ENCODE measurements around the gene ELP5.
"Not testable (repeated sequence)": the region's sequence is repeated elsewhere in the genome, so short reads cannot be mapped to it uniquely, and the experiment has no call there.

Gene ELP5

GRCh38 chr17:7241783-7242716 is 10.0 kb upstream of the ELP5 start, which contains the start of gene GABARAP:
TSS of gene GABARAP (minus strand) at chr17:7242449. CDS start at chr17:7242330, 119 bp downstream.
- ATAC-seq (ENCODE audit: low read depth) = 0 out of 3 replicates have a peak, but pooled peaks have one; percentile 6
- Histone ChIP-seq H3K36me3 (ENCODE audit: low read depth) (peaks cover 43% of the 10 kb centered on the region), H3K4me3 (ENCODE audit: severe bottlenecking) (peak within 1 kb of the TSS; percentile 72), H3K9me3 (ENCODE audit: severe bottlenecking) (no peaks in the 10 kb centered on the region), H3K27me3 (ENCODE audit: insufficient read depth, poor library complexity, severe bottlenecking) (no peaks in the 10 kb centered on the region), H3K27ac (ENCODE audit: poor library complexity, severe bottlenecking) (peak within 1 kb of the TSS; percentile 74), H3K4me1 (ENCODE audit: insufficient read depth, poor library complexity, severe bottlenecking) (no peaks in the 10 kb centered on the region)
- no peak for DNase-seq (ENCODE audit: low spot score)
- no peak for TF ChIP-seq CTCF (IDR thresholded peaks at IDR 0.05; ENCODE audit: poor library complexity, severe bottlenecking)

DNA sequence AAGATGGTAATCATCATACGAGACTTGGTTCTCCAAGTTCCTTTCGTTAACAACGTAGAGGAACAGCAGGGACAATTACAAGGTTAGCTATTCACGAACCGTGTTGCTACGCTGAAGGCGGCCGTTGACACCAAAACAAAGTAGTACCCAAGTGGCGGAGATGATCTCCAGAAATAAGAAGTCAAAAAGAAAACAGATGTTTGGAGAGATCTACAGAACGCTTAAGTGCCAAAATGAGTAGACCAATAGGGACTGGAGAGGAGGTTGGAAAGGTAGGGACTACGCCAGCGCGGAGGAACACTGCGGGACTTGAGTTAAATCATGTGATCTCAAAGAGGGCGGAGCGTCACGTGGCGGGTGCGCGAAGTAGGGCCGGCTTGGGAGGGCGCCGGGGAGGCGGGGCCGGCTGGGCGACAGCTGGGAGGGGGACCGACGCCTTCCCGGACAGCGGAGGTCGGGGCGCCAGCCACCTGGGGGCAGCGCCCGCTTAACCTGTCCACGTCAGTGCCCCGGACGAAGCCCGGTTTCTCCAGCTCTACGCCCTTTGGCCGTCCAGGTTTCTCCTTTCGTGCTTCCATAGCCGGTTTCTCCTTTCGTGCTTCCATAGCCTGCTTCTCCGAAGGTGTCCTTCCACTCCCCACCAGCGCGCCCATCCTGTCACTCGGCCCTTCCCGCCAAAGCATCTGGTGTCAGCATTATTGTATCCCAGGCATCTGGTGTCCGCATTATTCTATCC is 9.1 kb upstream of the ELP5 start:
- DNase-seq (ENCODE audit: low spot score) (peak; percentile 94), ATAC-seq (ENCODE audit: low read depth) (peak; percentile 35)
- H3K4me3 ChIP-seq (ENCODE audit: severe bottlenecking) = peak overlapping the region; percentile 72
- no peaks in the 10 kb centered on the region for H3K4me1 ChIP-seq (ENCODE audit: insufficient read depth, poor library complexity, severe bottlenecking)
- peaks cover 40% of the 10 kb centered on the region for H3K36me3 ChIP-seq (ENCODE audit: low read depth)
- no peaks in the 10 kb centered on the region for H3K27me3 ChIP-seq (ENCODE audit: insufficient read depth, poor library complexity, severe bottlenecking)
- peak; percentile 5 for TF ChIP-seq CTCF (IDR thresholded peaks at IDR 0.05; ENCODE audit: poor library complexity, severe bottlenecking)
- peak overlapping the region; percentile 74 for H3K27ac ChIP-seq (ENCODE audit: poor library complexity, severe bottlenecking)
- no peaks in the 10 kb centered on the region for H3K9me3 ChIP-seq (ENCODE audit: severe bottlenecking)

DNA sequence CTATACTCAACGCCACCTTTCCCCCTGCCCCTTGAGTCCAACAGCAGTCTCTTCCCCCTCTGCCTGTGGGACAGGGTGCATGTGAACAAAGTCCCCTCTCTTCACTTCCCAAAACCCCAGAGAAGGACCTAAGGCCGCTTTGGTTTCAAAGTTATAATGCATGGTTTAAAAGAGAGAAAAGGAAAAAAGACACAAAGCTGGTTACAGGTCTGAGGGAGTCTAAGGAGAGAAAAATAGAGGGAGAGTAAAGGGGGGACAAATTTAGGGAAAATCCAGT is 8.6 kb upstream of the ELP5 start:
- DNase-seq (ENCODE audit: low spot score) (no peak), ATAC-seq (ENCODE audit: low read depth) (no peak)
- Histone ChIP-seq H3K36me3 (ENCODE audit: low read depth) (peaks cover 40% of the 10 kb centered on the region), H3K4me1 (ENCODE audit: insufficient read depth, poor library complexity, severe bottlenecking) (no peaks in the 10 kb centered on the region), H3K27ac (ENCODE audit: poor library complexity, severe bottlenecking) (peak overlapping the region; percentile 74), H3K27me3 (ENCODE audit: insufficient read depth, poor library complexity, severe bottlenecking) (no peaks in the 10 kb centered on the region), H3K4me3 (ENCODE audit: severe bottlenecking) (peak overlapping the region; percentile 72), H3K9me3 (ENCODE audit: severe bottlenecking) (no peaks in the 10 kb centered on the region)
- TF ChIP-seq CTCF (IDR thresholded peaks at IDR 0.05; ENCODE audit: poor library complexity, severe bottlenecking) = no peak

DNA sequence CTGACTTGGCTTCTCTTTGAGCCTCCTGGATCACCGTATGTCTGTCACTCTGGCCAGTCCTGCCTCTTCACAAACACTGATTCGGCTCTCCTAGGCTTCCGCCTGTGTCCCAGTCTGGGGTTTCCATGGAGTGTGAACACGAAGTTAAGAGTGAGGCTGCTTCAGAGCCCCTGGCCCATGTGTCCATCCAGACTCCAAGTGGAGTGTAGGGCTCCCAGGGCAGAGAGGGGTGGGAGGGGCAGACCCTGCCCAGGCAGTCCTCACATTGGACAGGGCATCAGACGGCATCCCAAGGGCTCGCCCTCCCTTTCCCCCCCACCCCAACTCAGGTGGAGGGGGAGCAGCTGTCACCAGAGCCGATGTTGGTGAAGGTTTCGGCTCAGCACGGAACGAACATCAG is 8.2 kb upstream of the ELP5 start:
- H3K27ac ChIP-seq (ENCODE audit: poor library complexity, severe bottlenecking) = peak overlapping the region; percentile 74
- not testable (repeated sequence) for H3K4me3 ChIP-seq (ENCODE audit: severe bottlenecking)

DNA sequence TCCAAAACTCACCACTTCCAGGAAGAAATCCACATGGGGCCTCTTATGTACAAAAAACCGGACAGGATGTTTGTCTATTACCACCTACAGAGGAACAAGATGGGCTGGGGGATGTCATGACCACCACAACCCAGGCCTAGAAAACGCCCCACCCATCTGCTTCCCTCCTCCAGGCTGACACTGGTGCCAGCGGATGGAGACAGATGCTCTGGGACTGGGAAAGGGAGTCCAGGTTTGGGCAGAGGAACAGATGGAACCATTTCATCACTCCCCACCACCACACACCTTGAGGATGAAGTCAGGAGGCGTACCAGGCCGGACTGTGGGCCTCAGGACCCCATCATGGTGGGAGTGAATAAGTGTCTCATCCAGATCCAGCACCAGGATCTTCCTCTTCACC is 5.2 kb upstream of the ELP5 start:
- no peak overlapping the region for H3K4me3 ChIP-seq (ENCODE audit: severe bottlenecking)
- no peaks in the 10 kb centered on the region for H3K9me3 ChIP-seq (ENCODE audit: severe bottlenecking)
- ATAC-seq (ENCODE audit: low read depth) (no peak), DNase-seq (ENCODE audit: low spot score) (no peak)
- no peak overlapping the region for H3K27ac ChIP-seq (ENCODE audit: poor library complexity, severe bottlenecking)
- no peaks in the 10 kb centered on the region for H3K27me3 ChIP-seq (ENCODE audit: insufficient read depth, poor library complexity, severe bottlenecking)
- H3K36me3 ChIP-seq (ENCODE audit: low read depth) = peaks cover 30% of the 10 kb centered on the region
- no peak for TF ChIP-seq CTCF (IDR thresholded peaks at IDR 0.05; ENCODE audit: poor library complexity, severe bottlenecking)
- no peaks in the 10 kb centered on the region for H3K4me1 ChIP-seq (ENCODE audit: insufficient read depth, poor library complexity, severe bottlenecking)

More for the DNA sequence above, 8.2 kb upstream of the ELP5 start:
- ATAC-seq (ENCODE audit: low read depth); DNase-seq (ENCODE audit: low spot score); H3K4me1 ChIP-seq (ENCODE audit: insufficient read depth, poor library complexity, severe bottlenecking); H3K9me3 ChIP-seq (ENCODE audit: severe bottlenecking); H3K27me3 ChIP-seq (ENCODE audit: insufficient read depth, poor library complexity, severe bottlenecking): not testable (repeated sequence)
- peaks cover 40% of the 10 kb centered on the region for H3K36me3 ChIP-seq (ENCODE audit: low read depth)
